Liver (tissue), 3 donors: ENCODE measurements around the gene CEACAM7.

Source experiments
- ATF3 ChIP-seq: IDR thresholded peaks from 2 replicates; pipeline ENCODE4 v1.6.1; 2016; ENCODE audit warnings: antibody characterized with exemption
- EGR1 ChIP-seq, 2 donors: IDR thresholded peaks; 2 replicates each; pipeline ENCODE4 v1.6.1; 2016 to 2018; ENCODE audit warnings: antibody characterized with exemption in 2 of 2, low read depth in 2 of 2
- GABPA ChIP-seq, 2 donors: IDR thresholded peaks in 1 of 2; conservative IDR thresholded peaks in 1 of 2; 2 replicates each; pipeline ENCODE4 v1.6.1; 2016; ENCODE audit warnings: antibody characterized with exemption in 2 of 2, mild to moderate bottlenecking in 1 of 2, moderate library complexity in 1 of 2
- HNF4A ChIP-seq, 2 donors: conservative IDR thresholded peaks; 2 replicates each; pipeline ENCODE4 v1.6.1; 2016; ENCODE audit warnings: antibody characterized with exemption in 2 of 2, mild to moderate bottlenecking in 2 of 2
- JUND ChIP-seq, 2 donors: IDR thresholded peaks; 2 replicates each; pipeline ENCODE4 v1.6.1; 2016; ENCODE audit warnings: antibody characterized with exemption in 2 of 2
- MAX ChIP-seq: IDR thresholded peaks from 2 replicates; pipeline ENCODE4 v1.6.1; 2016; ENCODE audit warnings: antibody characterized with exemption
- RAD21 ChIP-seq, 2 donors: IDR thresholded peaks; 2 replicates each; pipeline ENCODE4 v1.6.1; 2016; ENCODE audit warnings: antibody characterized with exemption in 2 of 2, mild to moderate bottlenecking in 2 of 2
- RXRA ChIP-seq, 2 donors: IDR thresholded peaks; 2 replicates each; pipeline ENCODE4 v1.6.1; 2017 to 2018; ENCODE audit warnings: antibody characterized with exemption in 2 of 2, mild to moderate bottlenecking in 1 of 2
- SP1 ChIP-seq: IDR thresholded peaks from 2 replicates; pipeline ENCODE4 v1.6.1; 2018; ENCODE audit warnings: antibody characterized with exemption, mild to moderate bottlenecking
- TAF1 ChIP-seq: conservative IDR thresholded peaks from 2 replicates; pipeline ENCODE4 v1.6.1; 2016; ENCODE audit warnings: antibody characterized with exemption, mild to moderate bottlenecking
- YY1 ChIP-seq: IDR thresholded peaks from 2 replicates; pipeline ENCODE4 v1.6.1; 2016; ENCODE audit warnings: antibody characterized with exemption, mild to moderate bottlenecking
- ZBTB33 ChIP-seq: IDR thresholded peaks from 2 replicates; pipeline ENCODE4 v1.6.1; 2016; ENCODE audit warnings: antibody characterized with exemption
- TF ChIP-seq, protein P1 (sequence below): fragments of 150-350 bp; IDR thresholded peaks from 2 replicates; pipeline ENCODE4 v1.5.1; 2017; ENCODE audit warnings: improper control_type of control experiment, low read depth, low read length; ENCODE audit not compliant: missing input control
- TF ChIP-seq, protein P2 (sequence below): IDR thresholded peaks from 2 replicates; pipeline ENCODE4 v1.6.1; 2016; ENCODE audit warnings: antibody characterized with exemption, mild to moderate bottlenecking
- donor health status: healthy.
- donor health status: healthy.

DNA sequence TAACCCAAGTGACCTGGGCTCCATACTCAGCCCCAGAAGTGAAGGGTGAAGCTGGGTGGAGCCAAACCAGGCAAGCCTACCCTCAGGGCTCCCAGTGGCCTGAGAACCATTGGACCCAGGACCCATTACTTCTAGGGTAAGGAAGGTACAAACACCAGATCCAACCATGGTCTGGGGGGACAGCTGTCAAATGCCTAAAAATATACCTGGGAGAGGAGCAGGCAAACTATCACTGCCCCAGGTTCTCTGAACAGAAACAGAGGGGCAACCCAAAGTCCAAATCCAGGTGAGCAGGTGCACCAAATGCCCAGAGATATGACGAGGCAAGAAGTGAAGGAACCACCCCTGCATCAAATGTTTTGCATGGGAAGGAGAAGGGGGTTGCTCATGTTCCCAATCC is 6.1 kb upstream of the CEACAM7 start:
- TF ChIP-seq, protein P1, sequence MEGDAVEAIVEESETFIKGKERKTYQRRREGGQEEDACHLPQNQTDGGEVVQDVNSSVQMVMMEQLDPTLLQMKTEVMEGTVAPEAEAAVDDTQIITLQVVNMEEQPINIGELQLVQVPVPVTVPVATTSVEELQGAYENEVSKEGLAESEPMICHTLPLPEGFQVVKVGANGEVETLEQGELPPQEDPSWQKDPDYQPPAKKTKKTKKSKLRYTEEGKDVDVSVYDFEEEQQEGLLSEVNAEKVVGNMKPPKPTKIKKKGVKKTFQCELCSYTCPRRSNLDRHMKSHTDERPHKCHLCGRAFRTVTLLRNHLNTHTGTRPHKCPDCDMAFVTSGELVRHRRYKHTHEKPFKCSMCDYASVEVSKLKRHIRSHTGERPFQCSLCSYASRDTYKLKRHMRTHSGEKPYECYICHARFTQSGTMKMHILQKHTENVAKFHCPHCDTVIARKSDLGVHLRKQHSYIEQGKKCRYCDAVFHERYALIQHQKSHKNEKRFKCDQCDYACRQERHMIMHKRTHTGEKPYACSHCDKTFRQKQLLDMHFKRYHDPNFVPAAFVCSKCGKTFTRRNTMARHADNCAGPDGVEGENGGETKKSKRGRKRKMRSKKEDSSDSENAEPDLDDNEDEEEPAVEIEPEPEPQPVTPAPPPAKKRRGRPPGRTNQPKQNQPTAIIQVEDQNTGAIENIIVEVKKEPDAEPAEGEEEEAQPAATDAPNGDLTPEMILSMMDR = no peak
- TF ChIP-seq TAF1 (no peak), YY1 (no peak), EGR1 (IDR thresholded peaks at IDR 0.05; ENCODE audit: low read depth in 2 of 2) (no peak), SP1 (no peak), MAX (no peak), ZBTB33 (no peak), ATF3 (no peak), RAD21 (IDR thresholded peaks at IDR 0.05) (no peak), JUND (IDR thresholded peaks at IDR 0.05) (no peak), GABPA (IDR thresholded peaks at IDR 0.05 in 1 of 2, conservative IDR thresholded peaks at IDR 0.05 in 1 of 2) (no peak), RXRA (IDR thresholded peaks at IDR 0.05) (no peak), HNF4A (conservative IDR thresholded peaks at IDR 0.05) (no peak)
- TF ChIP-seq, protein P2, sequence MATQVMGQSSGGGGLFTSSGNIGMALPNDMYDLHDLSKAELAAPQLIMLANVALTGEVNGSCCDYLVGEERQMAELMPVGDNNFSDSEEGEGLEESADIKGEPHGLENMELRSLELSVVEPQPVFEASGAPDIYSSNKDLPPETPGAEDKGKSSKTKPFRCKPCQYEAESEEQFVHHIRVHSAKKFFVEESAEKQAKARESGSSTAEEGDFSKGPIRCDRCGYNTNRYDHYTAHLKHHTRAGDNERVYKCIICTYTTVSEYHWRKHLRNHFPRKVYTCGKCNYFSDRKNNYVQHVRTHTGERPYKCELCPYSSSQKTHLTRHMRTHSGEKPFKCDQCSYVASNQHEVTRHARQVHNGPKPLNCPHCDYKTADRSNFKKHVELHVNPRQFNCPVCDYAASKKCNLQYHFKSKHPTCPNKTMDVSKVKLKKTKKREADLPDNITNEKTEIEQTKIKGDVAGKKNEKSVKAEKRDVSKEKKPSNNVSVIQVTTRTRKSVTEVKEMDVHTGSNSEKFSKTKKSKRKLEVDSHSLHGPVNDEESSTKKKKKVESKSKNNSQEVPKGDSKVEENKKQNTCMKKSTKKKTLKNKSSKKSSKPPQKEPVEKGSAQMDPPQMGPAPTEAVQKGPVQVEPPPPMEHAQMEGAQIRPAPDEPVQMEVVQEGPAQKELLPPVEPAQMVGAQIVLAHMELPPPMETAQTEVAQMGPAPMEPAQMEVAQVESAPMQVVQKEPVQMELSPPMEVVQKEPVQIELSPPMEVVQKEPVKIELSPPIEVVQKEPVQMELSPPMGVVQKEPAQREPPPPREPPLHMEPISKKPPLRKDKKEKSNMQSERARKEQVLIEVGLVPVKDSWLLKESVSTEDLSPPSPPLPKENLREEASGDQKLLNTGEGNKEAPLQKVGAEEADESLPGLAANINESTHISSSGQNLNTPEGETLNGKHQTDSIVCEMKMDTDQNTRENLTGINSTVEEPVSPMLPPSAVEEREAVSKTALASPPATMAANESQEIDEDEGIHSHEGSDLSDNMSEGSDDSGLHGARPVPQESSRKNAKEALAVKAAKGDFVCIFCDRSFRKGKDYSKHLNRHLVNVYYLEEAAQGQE = no peak
